ENCODE data around the gene CNTNAP2. TPM values are rescaled to one million over a fixed set of nuclear protein-coding genes. Genes with fewer than 3 reads are reported as not detected.

The CNTNAP2 gene
- total and polyA plus RNA-seq, 3 donors from 2014 or later: 4.3 to 6.1 (median 4.4) TPM

- H3K9me3 ChIP-seq: no peaks in the 10 kb centered on the region
- H3K36me3 ChIP-seq (ENCODE audit: low read depth, missing control alignments): no peaks in the 10 kb centered on the region
- 95 to 96% methylated on average over 2 of the region's 2 CpGs for whole genome bisulfite sequencing, 2 donors
- H3K4me3 ChIP-seq: no peak overlapping the region
- no peak overlapping the region for H3K27ac ChIP-seq
- intact Hi-C loops (cut with DNase I; ENCODE audit: low total_unique reads): no loop called here
- DNase-seq: no peak
- H3K4me1 ChIP-seq: no peaks in the 10 kb centered on the region
- TF ChIP-seq CTCF (IDR thresholded peaks at IDR 0.05) (no peak), POLR2A (IDR thresholded peaks at IDR 0.05) (no peak)
- no peaks in the 10 kb centered on the region for H3K27me3 ChIP-seq
Observed at GRCh38 chr7:147516391-147516790, 1399.8 kb downstream of the CNTNAP2 start.

GRCh38 chr7:147519062-147519461 is 1402.5 kb downstream of the CNTNAP2 start:
- intact Hi-C loops (cut with DNase I; ENCODE audit: low total_unique reads): no loop called here
- Histone ChIP-seq H3K27ac (no peak overlapping the region), H3K4me1 (no peaks in the 10 kb centered on the region), H3K4me3 (no peak overlapping the region), H3K27me3 (no peaks in the 10 kb centered on the region), H3K36me3 (ENCODE audit: low read depth, missing control alignments) (no peaks in the 10 kb centered on the region), H3K9me3 (no peaks in the 10 kb centered on the region)
- 57 to 66% methylated on average over 6 of the region's 6 CpGs for WGBS, 2 donors
- TF ChIP-seq CTCF (IDR thresholded peaks at IDR 0.05): no peak
- TF ChIP-seq POLR2A (IDR thresholded peaks at IDR 0.05): no peak
- no peak for DNase-seq

- Histone ChIP-seq H3K27me3 (no peaks in the 10 kb centered on the region), H3K36me3 (ENCODE audit: low read depth, missing control alignments) (no peaks in the 10 kb centered on the region), H3K27ac (no peak overlapping the region), H3K4me1 (no peaks in the 10 kb centered on the region), H3K4me3 (no peak overlapping the region), H3K9me3 (no peaks in the 10 kb centered on the region)
- intact Hi-C loops (cut with DNase I; ENCODE audit: low total_unique reads): no loop called here
- TF ChIP-seq CTCF (IDR thresholded peaks at IDR 0.05) (no peak), POLR2A (IDR thresholded peaks at IDR 0.05) (no peak)
- WGBS, 2 donors: 92 to 93% methylated on average over 7 of the region's 7 CpGs
- DNase-seq: no peak
Observed at GRCh38 chr7:147523056-147523455, 1406.5 kb downstream of the CNTNAP2 start.

- H3K27me3 ChIP-seq: no peaks in the 10 kb centered on the region
- no peak overlapping the region for H3K4me3 ChIP-seq
- H3K36me3 ChIP-seq (ENCODE audit: low read depth, missing control alignments): no peaks in the 10 kb centered on the region
- no peak for TF ChIP-seq CTCF (IDR thresholded peaks at IDR 0.05)
- TF ChIP-seq POLR2A (IDR thresholded peaks at IDR 0.05): no peak
- DNase-seq: no peak
- intact Hi-C loops (cut with DNase I; ENCODE audit: low total_unique reads): no loop called here
- H3K4me1 ChIP-seq: no peaks in the 10 kb centered on the region
- no peak overlapping the region for H3K27ac ChIP-seq
- no peaks in the 10 kb centered on the region for H3K9me3 ChIP-seq
- 74 to 86% methylated on average over 3 of the region's 3 CpGs for WGBS, 2 donors
Observed at GRCh38 chr7:147524726-147525250, 1408.2 kb downstream of the CNTNAP2 start.

- DNase-seq: no peak
- no peaks in the 10 kb centered on the region for H3K36me3 ChIP-seq (ENCODE audit: low read depth, missing control alignments)
- intact Hi-C loops (cut with DNase I; ENCODE audit: low total_unique reads): no loop called here
Observed at GRCh38 chr7:147525325-147525724, 1408.7 kb downstream of the CNTNAP2 start.

More at GRCh38 chr7:147525325-147525724, 1408.7 kb downstream of the CNTNAP2 start:
- H3K27me3 ChIP-seq: no peaks in the 10 kb centered on the region
- H3K27ac ChIP-seq: no peak overlapping the region
- no peaks in the 10 kb centered on the region for H3K4me1 ChIP-seq
- H3K4me3 ChIP-seq: no peak overlapping the region
- H3K9me3 ChIP-seq: no peaks in the 10 kb centered on the region
- 74 to 86% methylated on average over 2 of the region's 2 CpGs for WGBS, 2 donors
- TF ChIP-seq CTCF (IDR thresholded peaks at IDR 0.05) (no peak), POLR2A (IDR thresholded peaks at IDR 0.05) (no peak)

Data from testis (tissue), 3 donors.